Measurements from ENCODE around the gene CCDC17.

- TF ChIP-seq CTCF (IDR thresholded peaks at IDR 0.05; ENCODE audit: poor library complexity): no peak
- TF ChIP-seq EZH2phosphoT487 (IDR thresholded peaks at IDR 0.05; ENCODE audit: low read depth, severe bottlenecking, unreplicated experiment): no peak
Observed at GRCh38 chr1:45623972-45624371, at the start of gene CCDC17.

All from hepatocyte (in vitro differentiated cells).